HG02970 (cell line): ENCODE measurements around the gene KRTAP5-7.
"Not testable (repeated sequence)": the region's sequence is repeated elsewhere in the genome, so short reads cannot be mapped to it uniquely, and the experiment has no call there.

ENCODE experiments used
- ATAC-seq: cut with Tn5 transposase; IDR thresholded peaks from one replicate; pipeline ENCODE4 v1.9.1; 2021; ENCODE audit warnings: mild to moderate bottlenecking, moderate library complexity, moderate number of reproducible peaks; ENCODE audit not compliant: unreplicated experiment, low FRiP score

The KRTAP5-7 gene

GRCh38 chr11:71530602-71531001 is 3.5 kb downstream of the KRTAP5-7 start:
- ATAC-seq: no peak

GRCh38 chr11:71532036-71532610 is 5.1 kb downstream of the KRTAP5-7 start:
- ATAC-seq: no peak

- ATAC-seq: not testable (repeated sequence)
Measured at GRCh38 chr11:71534711-71535608, 7.9 kb downstream of the KRTAP5-7 start.

- no peak for ATAC-seq
Measured at GRCh38 chr11:71535825-71536224, 8.8 kb downstream of the KRTAP5-7 start.

GRCh38 chr11:71537537-71537936 is 10.5 kb downstream of the KRTAP5-7 start:
- no peak for ATAC-seq

GRCh38 chr11:71537977-71538665 is 11.1 kb downstream of the KRTAP5-7 start, which contains the start of gene KRTAP5-8:
TSS of gene KRTAP5-8 (plus strand) at chr11:71538025. CDS start at chr11:71538056, 31 bp downstream.
- not testable (repeated sequence) for ATAC-seq

- no peak for ATAC-seq
Measured at GRCh38 chr11:71538666-71538990, 11.6 kb downstream of the KRTAP5-7 start.

- no peak for ATAC-seq
Measured at GRCh38 chr11:71539017-71539416, 11.9 kb downstream of the KRTAP5-7 start.

GRCh38 chr11:71539971-71540370 is 12.9 kb downstream of the KRTAP5-7 start:
- ATAC-seq: not testable (repeated sequence)

GRCh38 chr11:71540521-71541304 is 13.6 kb downstream of the KRTAP5-7 start:
- not testable (repeated sequence) for ATAC-seq

GRCh38 chr11:71542382-71542781 is 15.3 kb downstream of the KRTAP5-7 start:
- no peak for ATAC-seq

GRCh38 chr11:71542879-71543777 is 16.1 kb downstream of the KRTAP5-7 start:
- ATAC-seq: no peak

- ATAC-seq: no peak
Measured at GRCh38 chr11:71543866-71544265, 16.8 kb downstream of the KRTAP5-7 start.

GRCh38 chr11:71544525-71545214 is 17.6 kb downstream of the KRTAP5-7 start:
- no peak for ATAC-seq

GRCh38 chr11:71545405-71545966 is 18.4 kb downstream of the KRTAP5-7 start:
- no peak for ATAC-seq

GRCh38 chr11:71548120-71548519 is 21.1 kb downstream of the KRTAP5-7 start, which contains the start of gene KRTAP5-9:
TSS of gene KRTAP5-9 (plus strand) at chr11:71548420. CDS start at chr11:71548658, 238 bp downstream.
- ATAC-seq: no peak

- ATAC-seq: no peak
Measured at GRCh38 chr11:71548716-71549151, 21.7 kb downstream of the KRTAP5-7 start.

- no peak for ATAC-seq
Measured at GRCh38 chr11:71551711-71552110, 24.6 kb downstream of the KRTAP5-7 start.
